SK-N-SH (cell line): ENCODE measurements around the gene RNF169. TPM values are rescaled to one million over a fixed set of nuclear protein-coding genes. Genes with fewer than 3 reads are reported as not detected.

ENCODE experiments used
- CTCF ChIA-PET: fragments of 300-600, 350-600 bp; formaldehyde crosslinking; extraction: SDS; loops from one replicate; lab custom pipeline; 2021; lab: Yijun Ruan, JAX
- POLR2A ChIA-PET: fragments of 350-600 bp; sonication (Branson Sonifier 250); formaldehyde crosslinking; extraction: SDS; loops from one replicate; lab custom pipeline; 2020; ENCODE audit warnings: antibody characterized with exemption, inconsistent platforms; lab: Yijun Ruan, JAX
- DNase-seq: peaks from one replicate; pipeline ENCODE4 v3.0.0; 2012
- H2AFZ ChIP-seq: fragments of 200-600 bp; sonication (generic); 2 replicates; pipeline ENCODE4 v1.8.1; 2016; ENCODE audit warnings: antibody characterized with exemption, mild to moderate bottlenecking, low read depth
- H3F3A ChIP-seq: fragments of 200-600 bp; sonication (generic); replicated peaks from 2 replicates; pipeline ENCODE3; 2016; ENCODE audit warnings: antibody characterized with exemption, mild to moderate bottlenecking; ENCODE audit not compliant: insufficient read depth
- H3K27ac ChIP-seq, 2 experiments: fragments of 200-500 bp in 1 of 2; fragments of 200-600 bp in 1 of 2; sonication (Bioruptor generic) in 1 of 2; sonication (generic), shearing (Covaris generic) in 1 of 2; 2 replicates each; pipeline versions ENCODE4 v1.5.1 to v1.6.1; 2014 to 2016; ENCODE audit warnings: low read depth in 2 of 2, inconsistent platforms in 1 of 2, low read length in 1 of 2, mild to moderate bottlenecking in 1 of 2, mixed read lengths in 1 of 2
- H3K27me3 ChIP-seq: fragments of 200-600 bp; sonication (generic), shearing (Covaris generic); 2 replicates; pipeline ENCODE4 v1.6.1; 2016; ENCODE audit warnings: mixed run types; ENCODE audit not compliant: insufficient read depth
- H3K36me3 ChIP-seq, 2 experiments: fragments of 200-500 bp in 1 of 2; fragments of 200-600 bp in 1 of 2; sonication (Bioruptor generic) in 1 of 2; sonication (generic) in 1 of 2; replicated peaks in 1 of 2; 2 replicates each; pipeline versions ENCODE3 to v1.5.1; 2014 to 2016; ENCODE audit warnings: low read length in 1 of 2, mild to moderate bottlenecking in 1 of 2; ENCODE audit not compliant: insufficient read depth in 2 of 2, control insufficient read depth in 1 of 2
- H3K4me1 ChIP-seq, 2 experiments: fragments of 200-500 bp in 1 of 2; fragments of 200-600 bp in 1 of 2; sonication (Bioruptor generic) in 1 of 2; sonication (generic), shearing (Covaris generic) in 1 of 2; 2 replicates each; pipeline versions ENCODE4 v1.5.1 to v1.6.1; 2014 to 2016; ENCODE audit warnings: low read depth in 1 of 2, low read length in 1 of 2, mixed run types in 1 of 2; ENCODE audit not compliant: insufficient read depth in 2 of 2, control insufficient read depth in 1 of 2
- H3K4me2 ChIP-seq: fragments of 200-600 bp; sonication (generic), shearing (Covaris generic); 2 replicates; pipeline ENCODE4 v1.6.1; 2017; ENCODE audit warnings: mixed run types
- H3K4me3 ChIP-seq, 2 experiments: fragments of 200-500 bp in 1 of 2; fragments of 200-600 bp in 1 of 2; sonication (Bioruptor generic) in 1 of 2; sonication (generic), shearing (Covaris generic) in 1 of 2; 2 replicates each; pipeline versions ENCODE4 v1.5.1 to v1.8.1; 2014 to 2016; ENCODE audit warnings: low read depth in 2 of 2, inconsistent platforms in 1 of 2, low read length in 1 of 2, mild to moderate bottlenecking in 1 of 2, mixed read lengths in 1 of 2, moderate library complexity in 1 of 2
- H3K79me2 ChIP-seq: fragments of 200-600 bp; sonication (generic); 2 replicates; pipeline ENCODE4 v1.8.1; 2017; ENCODE audit warnings: mild to moderate bottlenecking; ENCODE audit not compliant: insufficient read depth
- H3K9ac ChIP-seq: fragments of 200-600 bp; sonication (generic); 2 replicates; pipeline ENCODE4 v1.6.1; 2017; ENCODE audit warnings: mixed run types
- H3K9me2 ChIP-seq: fragments of 200-600 bp; sonication (generic); 2 replicates; pipeline ENCODE4 v1.6.1; 2017; ENCODE audit warnings: mixed run types
- H3K9me3 ChIP-seq: fragments of 200-600 bp; sonication (generic); 2 replicates; pipeline ENCODE4 v1.6.1; 2017; ENCODE audit warnings: mixed run types, mild to moderate bottlenecking, moderate library complexity
- H4K20me1 ChIP-seq: fragments of 200-600 bp; sonication (generic); 2 replicates; pipeline ENCODE4 v1.6.1; 2017; ENCODE audit warnings: mild to moderate bottlenecking, mixed run types; ENCODE audit not compliant: insufficient read depth
- FOXJ3 ChIP-seq: sonication (generic); formaldehyde crosslinking; IDR thresholded peaks from 2 replicates; pipeline ENCODE4 v1.5.1; 2020; ENCODE audit warnings: mild to moderate bottlenecking, missing genetic modification reagents
- FOXM1 ChIP-seq: IDR thresholded peaks from 2 replicates; pipeline ENCODE4 v1.4.0; 2012; ENCODE audit warnings: low read depth, mild to moderate bottlenecking
- IRF3 ChIP-seq: fragments of 150-350 bp; IDR thresholded peaks from 2 replicates; pipeline ENCODE4 v1.6.1; 2016; ENCODE audit warnings: mild to moderate bottlenecking, low read depth, low read length
- JUND ChIP-seq: IDR thresholded peaks from 2 replicates; pipeline ENCODE4 v1.4.0; 2012
- MEF2A ChIP-seq: IDR thresholded peaks from 2 replicates; pipeline ENCODE4 v1.4.0; 2012; ENCODE audit warnings: low read depth, borderline replicate concordance
- MXI1 ChIP-seq: IDR thresholded peaks from 2 replicates; pipeline ENCODE4 v1.6.1; 2012; ENCODE audit warnings: mild to moderate bottlenecking, low read depth, low read length, improper control_type of control experiment
- NFIC ChIP-seq: IDR thresholded peaks from 2 replicates; pipeline ENCODE4 v1.4.0; 2012; ENCODE audit warnings: borderline replicate concordance
- NRF1 ChIP-seq: IDR thresholded peaks from 2 replicates; pipeline ENCODE4 v1.6.1; 2012; ENCODE audit warnings: low read depth, mild to moderate bottlenecking, low read length
- PBX3 ChIP-seq: IDR thresholded peaks from 2 replicates; pipeline ENCODE4; 2012
- POLR2AphosphoS5 ChIP-seq: IDR thresholded peaks from 2 replicates; pipeline ENCODE4 v1.6.1; 2012; ENCODE audit warnings: low read depth, low read length
- RAD21 ChIP-seq: IDR thresholded peaks from 2 replicates; pipeline ENCODE4 v1.6.1; 2012; ENCODE audit warnings: mild to moderate bottlenecking, low read length
- RCOR1 ChIP-seq: fragments of 150-350 bp; IDR thresholded peaks from 2 replicates; pipeline ENCODE4 v1.6.1; 2017; ENCODE audit warnings: antibody characterized with exemption, low read length
- REST ChIP-seq: IDR thresholded peaks from 2 replicates; pipeline ENCODE4 v1.6.1; 2012; ENCODE audit warnings: mild to moderate bottlenecking, low read depth, low read length, moderate library complexity
- RFX5 ChIP-seq: IDR thresholded peaks from 2 replicates; pipeline ENCODE4 v1.6.1; 2012; ENCODE audit warnings: mild to moderate bottlenecking, improper control_type of control experiment, low read length
- SIN3A ChIP-seq: IDR thresholded peaks from 2 replicates; pipeline ENCODE4 v1.6.1; 2012; ENCODE audit warnings: low read depth, mild to moderate bottlenecking, low read length, moderate library complexity, borderline replicate concordance
- TCF12 ChIP-seq: IDR thresholded peaks from 2 replicates; pipeline ENCODE4 v1.4.0; 2012
- WGBS: methylation state at CpG from one replicate; pipeline ENCODE4 v1.1.6; 2017; ENCODE audit warnings: low lambda C conversion rate; 5-methylcytosine and 5-hydroxymethylcytosine counted together
- polyA plus RNA-seq, 3 experiments: library from polyadenylated mRNA; depleted of rRNA; stranded (reverse); fragments of >200 nt; gene quantifications; 2 replicates each; pipeline ENCODE4 v1.2.3, GENCODE V29; 2012

RNF169 gene
- polyA plus RNA-seq, 1 of the 3 experiments (the other 2 are of a cell fraction): 2.2 TPM

- H4K20me1 ChIP-seq: no peaks in the 10 kb centered on the region
- H3K4me3 ChIP-seq: no peak overlapping the region
- no peak overlapping the region for H2AFZ ChIP-seq
- POLR2A ChIA-PET: no interaction called here
- peaks cover 0 to 16% of the 10 kb centered on the region in 2 experiments; a peak in 1 of 4 replicates for H3K4me1 ChIP-seq
- no peak overlapping the region for H3K27ac ChIP-seq
- no peaks in the 10 kb centered on the region for H3K9me2 ChIP-seq
- no peaks in the 10 kb centered on the region for H3K79me2 ChIP-seq
- H3K9me3 ChIP-seq: no peaks in the 10 kb centered on the region
- H3K9ac ChIP-seq: no peak overlapping the region
- no peak for TF ChIP-seq MXI1
- no peak for TF ChIP-seq JUND
- no peak for TF ChIP-seq NRF1
- no peak for TF ChIP-seq MEF2A
- TF ChIP-seq RFX5: no peak
- no peak for TF ChIP-seq IRF3
- no peak for TF ChIP-seq FOXM1
- TF ChIP-seq RAD21: no peak
- no peak for TF ChIP-seq PBX3
- no peak for TF ChIP-seq POLR2AphosphoS5
- TF ChIP-seq SIN3A: no peak
- no peak for TF ChIP-seq TCF12
- TF ChIP-seq FOXJ3 (CRISPR knock-in tag): no peak
- no peak for TF ChIP-seq REST
- TF ChIP-seq NFIC: no peak
- TF ChIP-seq RCOR1: no peak
- H3K36me3 ChIP-seq: peaks cover 40 to 75% of the 10 kb centered on the region in 2 experiments
- H3F3A ChIP-seq: peaks cover 24% of the 10 kb centered on the region
- H3K4me2 ChIP-seq: no peak overlapping the region
- H3K27me3 ChIP-seq: no peaks in the 10 kb centered on the region
- WGBS: 89% methylated on average over 5 of the region's 6 CpGs
- no peak for DNase-seq
- CTCF ChIA-PET: interaction anchor here (1.0 kb wide), 1 partner anchor 145 kb away, joined by 3 read pairs; no protein-coding TSS in a partner anchor
Measured at GRCh38 chr11:74847895-74848294, 99.2 kb downstream of the RNF169 start.
